Stimulated activated CD8-positive, alpha-beta memory T cell treated with anti-CD3 and anti-CD28 coated beads, Interleukin-12 subunit alpha, Interleukin-12 subunit beta, amount 100 ng/mL, for 24 hours (primary cell): Measurements from ENCODE around the gene DGKD.

ENCODE experiments used
- DNase-seq: peaks from one replicate; pipeline ENCODE4 v3.0.0-alpha.2; 2020; ENCODE audit errors: extremely low read depth

DGKD gene

DNA sequence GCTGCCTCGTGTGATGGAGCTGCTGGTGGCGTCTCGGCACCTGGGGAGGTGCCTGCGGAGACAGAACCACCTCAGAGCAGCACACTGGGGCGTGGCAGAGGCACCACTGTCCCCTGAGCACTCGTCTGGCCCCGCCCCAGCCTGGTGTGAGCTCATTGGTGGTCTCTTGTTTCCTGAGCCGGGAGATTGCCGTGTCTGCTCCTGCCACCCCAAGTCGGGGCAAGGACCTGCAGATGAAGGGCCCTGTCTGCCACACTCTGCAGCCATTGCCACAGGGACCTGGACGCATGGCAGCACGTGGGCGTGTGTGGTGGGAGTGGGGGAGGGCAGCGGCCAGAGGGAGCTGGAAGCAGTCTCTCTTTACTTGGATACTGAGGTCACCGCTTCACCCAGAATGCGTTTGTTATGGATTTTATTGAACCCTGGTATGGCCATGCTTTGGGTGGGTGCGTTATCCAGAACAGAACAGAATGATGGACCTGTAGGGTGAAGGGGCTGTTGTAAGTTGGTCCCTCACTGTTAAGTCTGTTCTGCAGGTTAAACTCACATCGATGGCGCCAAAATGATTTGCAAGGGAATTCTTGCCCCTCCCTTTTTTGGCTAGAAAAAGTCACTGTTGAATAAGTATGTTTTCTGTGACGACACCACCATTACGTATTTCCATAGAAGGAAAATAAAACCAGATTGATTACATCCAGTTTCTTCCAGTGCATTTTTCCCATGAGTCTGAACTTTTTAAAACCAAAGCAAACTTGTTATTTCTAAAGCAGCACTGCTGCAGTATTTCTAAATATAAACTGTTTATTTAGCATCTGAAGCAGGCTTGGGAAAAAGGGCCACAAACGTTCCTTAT lies 120.2 kb downstream of the DGKD start:
- no peak for DNase-seq

DNA sequence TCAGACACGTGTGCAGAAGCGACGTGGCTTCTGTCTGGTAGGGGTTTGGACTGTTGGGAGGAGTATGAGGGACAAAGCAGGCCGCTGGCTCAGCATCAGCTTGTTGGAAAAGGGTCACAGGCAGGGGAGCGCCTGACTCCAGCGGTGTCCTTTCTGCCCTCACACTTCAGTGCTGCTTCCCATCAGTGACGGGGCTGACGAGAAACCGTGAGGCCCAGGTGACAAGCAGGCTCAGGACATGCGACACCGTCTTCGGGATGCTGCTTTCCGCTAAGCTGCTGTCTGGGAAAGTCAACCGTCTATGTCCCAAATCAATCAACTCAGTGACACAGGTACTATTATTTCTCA lies 121.7 kb downstream of the DGKD start:
- DNase-seq, result no peak

DNA sequence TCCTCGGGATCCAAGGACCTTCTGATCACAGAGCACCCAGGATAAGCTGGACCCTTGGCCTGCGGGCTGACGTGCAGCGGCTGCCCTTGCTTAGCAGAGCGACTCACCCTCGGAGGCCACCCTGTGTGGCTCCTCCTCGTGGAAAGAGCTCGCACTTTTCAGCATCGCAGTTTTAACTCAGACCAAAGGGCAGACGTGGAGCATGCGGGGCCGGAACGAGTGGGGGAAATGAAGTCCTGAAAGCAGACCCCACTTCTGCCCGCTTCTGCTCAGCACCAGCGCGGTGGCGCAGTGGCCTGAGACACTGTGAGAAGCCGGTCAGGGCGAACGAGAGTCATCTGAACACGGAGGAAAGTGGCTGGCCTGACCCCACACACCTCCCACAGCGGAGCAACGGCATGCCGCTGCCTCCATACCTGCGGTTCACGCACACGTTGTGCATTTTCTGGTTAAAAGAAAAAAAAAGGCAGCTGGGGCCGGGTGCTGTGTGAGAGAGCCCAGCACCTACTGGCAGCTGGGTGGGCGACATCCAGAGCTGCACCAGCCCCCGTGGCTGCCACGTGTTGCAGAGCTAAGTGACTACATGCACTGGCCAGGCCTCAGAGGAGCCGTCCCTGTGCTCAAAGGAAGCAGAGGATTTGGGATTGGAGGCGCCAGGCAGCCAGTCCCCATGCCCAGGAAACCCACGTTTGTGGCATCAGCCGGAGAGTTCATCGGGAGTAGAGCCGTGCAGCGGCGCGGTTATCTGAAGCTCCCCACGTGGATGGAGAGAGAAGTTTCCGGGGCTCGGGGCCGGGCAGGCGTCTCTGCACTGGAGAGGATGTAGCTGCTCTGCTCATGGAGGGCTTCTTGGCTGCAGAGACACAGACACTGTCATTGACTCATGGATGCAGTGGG lies 122.6 kb downstream of the DGKD start:
- no peak for DNase-seq

DNA sequence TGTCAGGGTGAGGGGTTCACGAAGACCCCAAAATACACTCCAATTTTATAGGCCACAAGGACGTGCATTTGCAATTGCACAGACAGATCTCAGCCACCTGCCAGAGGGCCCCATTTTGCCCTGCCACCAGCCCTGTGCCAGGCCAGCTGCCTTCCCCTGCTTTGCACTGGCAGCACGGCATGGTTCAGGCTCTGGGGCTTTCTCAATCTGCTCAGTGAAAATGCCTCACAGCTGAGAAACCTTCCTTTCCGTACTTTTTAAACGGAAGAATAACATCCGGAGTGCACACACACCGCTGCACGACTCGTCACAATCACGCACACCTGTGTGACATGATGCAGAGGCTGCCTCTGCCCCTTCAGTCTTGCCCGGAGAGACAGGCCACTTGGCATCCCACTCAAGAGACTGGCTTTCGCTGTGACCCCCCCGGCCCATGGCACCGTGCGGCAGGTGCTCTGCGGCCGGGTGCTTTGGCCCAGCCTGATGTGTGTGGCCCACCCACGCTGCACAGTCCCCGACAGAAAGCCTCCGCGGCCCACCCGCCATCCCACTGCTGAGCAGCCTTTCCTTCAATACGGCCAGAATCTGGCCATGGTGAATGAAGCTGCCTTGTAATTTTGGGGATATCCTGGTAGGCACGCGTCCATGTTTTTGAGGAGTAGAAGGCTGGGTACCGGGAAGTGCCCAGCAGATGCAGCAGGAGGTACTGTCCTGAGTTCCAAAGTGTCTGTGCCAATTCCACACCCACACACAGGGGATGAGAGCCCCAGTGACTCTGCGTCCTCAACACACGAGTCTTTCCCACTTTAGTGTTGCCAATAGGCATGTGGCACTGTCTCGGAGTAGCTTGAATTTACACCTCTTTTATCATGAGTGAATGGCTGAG lies 123.5 kb downstream of the DGKD start:
- DNase-seq, result no peak

DNA sequence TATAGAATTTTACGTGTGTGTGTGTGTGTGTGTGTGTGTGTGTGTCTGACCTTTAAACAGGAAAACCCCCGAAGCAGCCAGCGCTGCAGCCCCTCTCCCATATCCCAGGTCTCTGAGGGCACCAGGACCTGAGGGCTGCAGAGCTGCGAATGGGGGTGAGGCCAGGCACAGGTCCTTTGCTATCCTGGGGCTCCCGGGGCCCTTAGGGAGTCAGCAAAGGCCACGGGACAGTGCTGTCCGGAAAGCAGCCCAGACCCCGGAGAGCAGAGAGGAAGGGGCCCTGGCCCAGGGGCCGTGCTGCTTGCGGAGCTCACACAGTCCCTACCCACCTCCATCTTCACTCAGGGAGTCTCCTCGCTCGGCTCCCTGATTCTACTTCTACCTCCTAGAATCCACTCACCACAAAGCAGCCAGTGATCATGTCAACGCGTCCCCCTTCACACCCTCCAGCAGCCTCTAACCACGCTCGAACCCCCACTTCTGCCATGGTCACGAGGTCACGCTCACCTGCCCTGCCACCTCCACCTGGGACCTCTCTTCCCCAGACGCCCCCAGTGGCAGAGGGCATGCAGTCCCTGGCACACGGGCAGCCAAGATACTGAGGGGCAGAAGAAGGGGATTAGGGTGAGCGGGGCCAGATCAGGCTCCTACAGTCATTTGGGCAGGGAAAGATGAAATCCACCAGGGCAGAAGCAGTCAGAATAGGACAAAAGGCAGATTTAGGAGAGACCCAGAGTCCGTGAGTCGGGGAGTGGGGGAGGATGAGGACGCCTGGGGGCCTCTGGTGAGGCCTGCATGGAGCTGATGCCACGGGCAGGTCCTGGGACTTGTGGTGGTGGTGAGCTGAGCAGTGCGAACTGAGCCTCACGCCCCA lies 125.6 kb downstream of the DGKD start:
- no peak for DNase-seq

DNA sequence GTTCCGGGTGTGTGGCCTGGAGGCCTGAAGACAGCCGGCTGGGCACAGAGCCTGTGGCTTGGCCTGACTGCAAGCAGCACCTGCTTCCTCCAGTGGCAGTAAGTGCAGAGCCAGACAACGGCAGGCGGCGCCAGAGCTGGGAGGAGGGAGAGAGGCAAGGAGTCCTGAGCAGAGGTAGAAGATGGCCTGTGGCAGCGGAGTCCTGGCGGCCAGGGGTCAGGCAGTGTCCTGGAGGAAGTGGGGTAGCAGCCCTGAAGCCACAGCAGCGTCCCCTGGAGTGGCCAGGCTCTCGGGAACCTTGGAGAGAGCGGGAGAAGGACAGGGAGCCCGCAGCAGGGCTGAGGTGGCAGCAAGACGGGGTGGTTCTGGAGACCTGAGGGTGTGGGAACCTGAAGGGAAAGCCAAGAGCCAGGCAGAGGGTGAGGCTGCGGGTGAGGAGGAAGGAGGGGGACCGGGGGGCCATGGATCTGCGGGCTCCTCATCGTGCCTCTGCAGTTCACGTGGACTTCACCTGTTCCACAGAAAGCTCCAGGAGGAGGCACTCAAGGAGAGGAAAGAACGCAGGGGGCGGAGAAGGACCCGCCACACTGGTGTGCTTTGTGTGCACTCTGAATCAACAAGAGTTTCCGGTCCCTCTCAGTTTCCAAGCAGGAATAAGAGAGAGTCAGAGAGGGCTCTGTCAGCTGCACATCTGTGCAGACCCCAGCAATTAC lies 126.4 kb downstream of the DGKD start:
- no peak for DNase-seq

DNA sequence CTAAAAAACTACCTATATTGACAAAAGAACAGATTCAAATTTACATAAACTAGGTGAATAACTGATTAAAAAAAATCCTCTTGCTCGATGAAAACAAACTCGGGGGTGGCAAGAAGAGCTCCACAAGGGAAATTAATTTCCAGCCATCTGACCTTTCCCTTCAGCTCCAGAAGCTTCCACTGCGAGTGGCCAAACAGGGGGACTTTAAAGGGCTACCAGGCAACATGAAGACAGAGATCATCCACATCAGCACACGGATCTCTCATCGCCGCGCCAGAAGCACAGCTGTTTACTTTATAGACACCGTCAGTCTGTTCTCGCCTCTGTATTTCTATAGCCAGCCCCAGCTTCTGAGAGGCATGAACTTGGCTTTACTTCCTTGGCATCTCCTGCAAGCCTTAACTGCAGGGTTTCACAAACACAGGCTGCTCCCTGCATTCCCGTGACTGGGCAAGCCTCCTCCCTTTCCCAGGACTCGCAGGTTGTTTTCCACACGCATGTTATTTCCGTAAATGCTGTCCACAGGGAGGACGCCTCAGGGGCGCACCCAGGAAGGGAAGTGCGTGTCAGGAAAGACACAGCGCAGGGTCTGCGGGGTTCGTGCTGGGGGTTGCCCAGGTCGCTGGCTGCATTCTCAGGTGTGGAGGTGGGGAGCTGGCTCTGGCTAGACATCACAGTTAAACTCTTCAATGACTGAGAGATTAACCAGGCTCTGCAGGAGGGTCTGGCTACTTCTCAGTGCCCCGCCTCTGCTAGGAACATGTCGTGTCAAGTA lies 127.3 kb downstream of the DGKD start:
- no peak for DNase-seq

DNA sequence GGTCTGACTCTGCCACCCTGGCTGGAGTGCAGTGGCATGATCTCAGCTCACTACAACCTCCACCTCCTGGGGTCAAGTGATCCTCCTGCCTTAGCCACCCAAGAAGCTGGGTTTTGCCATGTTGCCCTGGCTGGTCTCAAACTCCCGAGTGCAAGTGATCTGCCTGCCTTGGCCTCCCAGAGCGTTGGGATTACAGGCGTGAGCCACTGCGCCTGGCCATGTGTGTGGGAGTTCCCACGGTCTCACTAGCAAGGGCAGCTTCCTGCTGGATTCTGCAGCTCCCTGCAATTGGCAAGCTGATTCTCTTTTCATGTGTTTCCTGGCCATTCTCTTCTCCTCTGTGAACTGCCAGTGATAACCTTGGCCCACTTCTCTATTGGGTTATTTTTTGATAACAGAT lies 128.3 kb downstream of the DGKD start:
- DNase-seq, result no peak

DNA sequence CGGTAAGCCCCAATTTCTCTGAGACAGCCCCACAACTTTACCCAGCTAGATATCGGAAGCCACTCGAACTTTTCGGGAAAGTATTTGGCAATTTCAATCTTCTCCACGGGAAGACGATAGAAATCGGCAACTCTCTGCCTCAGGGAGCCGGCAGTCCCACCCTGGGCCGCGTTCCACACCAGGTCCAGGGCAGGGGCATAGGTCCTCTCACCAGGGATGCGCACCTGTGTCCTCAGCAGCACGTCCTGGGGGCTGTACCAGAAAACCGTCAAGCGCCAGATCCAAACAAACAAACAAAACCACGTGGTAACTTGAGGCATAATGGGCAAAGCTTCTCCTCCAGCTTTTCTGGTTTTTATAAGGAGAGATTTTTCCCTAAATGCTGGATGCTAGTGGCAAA lies 131.4 kb downstream of the DGKD start:
- DNase-seq, result no peak

DNA sequence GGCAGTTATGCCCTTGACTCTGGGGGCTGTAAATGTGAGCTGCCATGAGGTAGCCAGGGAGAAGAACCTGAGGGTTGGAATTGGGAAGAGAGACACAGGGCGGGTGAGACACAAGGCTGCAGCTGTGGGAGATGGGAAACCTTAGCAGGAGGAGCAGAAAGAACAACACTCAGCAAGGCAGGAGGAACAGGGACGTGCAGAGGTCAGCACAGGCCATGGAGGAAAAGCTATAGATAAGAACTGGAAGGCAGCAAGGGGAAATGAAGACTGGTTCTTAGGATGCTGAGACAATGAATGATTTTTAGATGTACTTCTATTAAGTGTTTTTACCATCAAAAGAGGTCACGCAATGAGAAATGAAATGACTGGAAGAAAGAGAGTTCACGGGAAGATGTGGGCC lies 132.1 kb downstream of the DGKD start:
- no peak for DNase-seq

DNA sequence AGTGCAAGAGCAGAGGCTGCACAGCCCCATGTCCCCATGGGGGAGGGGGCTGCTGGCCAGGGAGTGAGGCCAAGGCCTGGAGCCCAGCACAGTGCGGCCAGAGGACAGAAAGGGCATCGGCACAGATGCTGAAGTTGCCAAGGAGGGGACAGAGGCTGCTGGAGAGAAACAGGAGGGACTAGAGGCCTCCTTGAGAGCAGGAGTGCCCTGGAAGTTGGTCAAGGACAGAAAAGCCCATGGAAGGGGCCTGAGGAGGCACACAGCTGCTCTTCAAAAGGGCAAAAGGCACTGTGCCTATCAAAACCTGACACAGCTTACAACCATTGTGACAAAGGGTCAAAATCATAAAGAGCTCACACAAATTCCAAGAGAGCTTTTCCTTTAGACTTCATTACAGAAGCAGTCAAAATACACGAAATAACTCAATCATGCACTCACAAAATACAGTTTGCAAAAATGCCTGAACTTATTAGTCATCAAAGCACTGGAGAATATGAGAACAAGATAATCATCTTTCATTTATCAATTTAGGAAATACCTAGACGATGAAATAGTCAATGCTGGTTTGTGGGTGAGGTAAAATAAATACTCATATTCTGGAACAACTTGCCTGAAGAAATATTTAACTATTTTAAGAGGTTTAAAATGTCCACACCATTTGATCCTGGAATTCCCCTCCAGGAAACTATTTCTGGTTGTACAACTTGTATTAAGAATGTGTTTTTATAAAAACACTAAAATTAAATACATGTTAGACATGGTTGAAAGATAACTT lies 132.7 kb downstream of the DGKD start:
- DNase-seq, result no peak

DNA sequence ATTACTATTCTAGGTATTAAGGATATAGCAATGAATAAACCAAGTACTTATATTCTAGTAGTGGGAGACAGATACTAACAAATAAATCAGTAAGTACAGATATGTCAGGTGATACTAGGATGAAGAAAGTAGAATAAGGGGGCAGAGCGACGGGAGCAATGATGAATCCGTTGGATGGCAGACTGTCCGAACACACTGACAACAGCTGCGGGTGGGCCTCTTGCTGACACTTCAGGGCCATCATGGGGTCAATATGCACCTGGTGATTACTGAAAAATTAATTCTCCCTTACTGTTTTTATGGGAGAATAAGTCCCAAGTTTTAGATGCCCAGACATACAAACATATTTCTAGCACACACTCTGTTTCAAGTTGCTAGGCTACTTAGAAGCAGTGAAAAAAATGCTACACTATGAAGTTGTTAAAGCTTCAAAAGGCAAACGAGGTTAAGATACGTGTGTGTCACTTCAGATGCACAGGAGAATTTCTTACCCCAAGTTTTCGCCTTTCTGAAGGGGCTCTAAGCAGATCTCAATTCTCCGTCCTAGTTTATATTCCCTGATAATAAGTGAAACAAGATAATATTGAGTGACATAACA lies 133.6 kb downstream of the DGKD start:
- no peak for DNase-seq

DNA sequence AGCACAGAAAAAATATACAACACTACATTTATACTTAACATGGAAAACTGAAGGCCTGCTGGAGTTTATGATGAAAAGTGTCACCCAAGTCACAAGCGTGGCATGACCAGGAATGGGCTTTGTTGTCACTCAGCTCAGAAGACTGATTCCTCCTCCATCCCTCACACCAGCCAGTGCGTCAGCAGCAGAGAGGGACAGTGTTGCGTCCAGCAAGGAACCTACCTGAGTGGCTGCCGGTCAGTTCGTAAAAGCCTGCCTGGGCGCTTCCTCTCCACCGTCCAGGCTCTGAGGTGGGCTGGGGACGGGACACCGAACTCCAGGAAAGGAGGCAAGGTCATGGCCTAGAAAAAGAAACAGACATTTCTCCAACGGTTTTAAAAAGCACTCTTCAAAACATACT lies 134.8 kb downstream of the DGKD start:
- DNase-seq, result no peak

DNA sequence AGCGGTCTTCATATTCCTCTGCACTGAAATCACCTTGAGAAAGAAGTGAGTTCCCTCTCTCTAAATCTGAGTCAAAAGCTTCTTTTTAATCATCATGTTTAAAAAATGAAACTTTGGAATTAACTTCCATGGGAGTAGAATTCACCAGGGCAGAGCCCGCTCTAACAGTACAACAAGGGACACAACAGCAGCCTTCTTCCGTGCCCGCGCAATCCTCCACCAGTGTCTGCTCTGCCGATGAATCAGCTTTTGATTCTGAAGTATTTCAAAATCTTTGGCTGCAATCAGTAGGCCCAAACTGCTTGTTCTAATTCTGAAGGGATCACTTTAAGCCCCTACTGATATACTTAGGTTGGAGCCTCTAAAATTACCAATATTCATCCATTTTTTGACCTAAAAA lies 135.4 kb downstream of the DGKD start:
- DNase-seq, result no peak

DNA sequence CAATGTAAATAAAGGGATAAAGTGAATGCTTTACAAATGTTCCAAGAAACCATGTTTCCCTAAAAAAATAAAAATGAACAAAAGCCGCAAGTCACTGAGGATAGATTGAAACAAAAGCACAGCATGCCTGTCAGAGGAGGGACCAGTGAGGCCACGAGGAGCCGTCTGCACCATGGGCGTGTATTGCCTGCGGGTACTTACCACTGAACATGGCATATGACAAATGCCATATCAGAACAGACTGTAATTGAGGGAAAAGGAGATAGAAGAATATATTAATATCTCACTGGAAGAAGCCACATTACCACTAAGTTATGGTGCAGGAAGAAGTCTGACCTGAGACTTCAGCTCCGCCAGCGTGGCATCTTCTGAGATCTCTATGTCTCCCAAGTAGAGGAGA lies 136.5 kb downstream of the DGKD start:
- no peak for DNase-seq

DNA sequence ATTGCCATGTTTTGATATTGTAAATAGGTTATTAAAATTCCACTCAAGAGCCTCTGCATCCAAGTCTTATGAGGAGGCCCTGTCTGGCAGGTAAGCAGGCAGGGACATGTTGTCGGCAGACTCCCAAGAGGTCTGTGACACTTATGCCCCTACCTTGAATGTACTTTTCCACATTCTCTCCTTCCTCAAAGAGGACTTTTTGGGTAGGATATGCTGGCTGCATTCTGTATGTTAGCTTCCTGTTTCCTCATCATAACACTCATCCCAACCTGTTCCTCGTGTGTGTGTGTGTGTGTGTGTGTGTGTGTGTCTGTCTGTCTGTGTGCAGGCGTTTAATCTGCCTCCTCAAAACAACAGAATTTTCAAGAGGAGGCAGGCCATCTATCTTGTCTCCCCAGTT lies 137.0 kb downstream of the DGKD start:
- no peak for DNase-seq

DNA sequence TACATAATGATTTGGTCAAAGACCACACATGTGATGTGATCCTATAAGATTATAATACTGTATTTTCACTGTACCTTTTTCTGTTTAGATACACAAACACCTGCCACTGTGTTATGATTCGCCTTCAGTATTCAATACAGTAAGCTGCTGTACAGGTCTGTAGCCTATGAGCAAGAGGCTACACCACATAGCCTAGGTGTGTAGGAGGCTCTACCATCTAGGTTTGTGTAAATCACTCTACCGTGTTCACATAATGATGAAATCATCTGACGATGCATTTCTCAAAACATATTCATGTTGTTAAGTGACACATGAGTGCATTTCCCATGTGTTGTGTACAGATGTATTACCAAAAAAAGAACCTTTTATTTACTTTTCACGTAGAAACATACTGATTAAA lies 137.8 kb downstream of the DGKD start:
- DNase-seq, result no peak

DNA sequence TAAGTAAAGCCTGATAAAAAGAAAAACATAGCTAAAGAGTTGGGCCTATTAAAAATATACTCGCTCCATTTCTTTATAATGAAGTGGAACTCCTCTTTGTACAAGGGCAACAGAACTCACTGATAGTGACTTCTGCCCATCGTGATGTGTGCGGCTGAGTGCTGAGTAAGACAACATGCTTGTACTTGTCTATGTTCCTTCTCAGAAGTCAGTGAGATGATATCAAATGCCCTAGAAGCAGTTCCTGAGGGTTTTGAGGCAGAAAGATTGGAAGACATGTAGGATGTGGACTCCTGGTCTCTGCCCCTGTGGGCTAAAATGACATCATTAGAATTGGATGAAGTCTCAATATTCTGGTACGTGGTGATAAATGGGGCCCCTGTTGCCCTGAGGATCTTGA lies 138.5 kb downstream of the DGKD start:
- no peak for DNase-seq
